ENCODE measurements around the gene CDC42BPG.

DNA sequence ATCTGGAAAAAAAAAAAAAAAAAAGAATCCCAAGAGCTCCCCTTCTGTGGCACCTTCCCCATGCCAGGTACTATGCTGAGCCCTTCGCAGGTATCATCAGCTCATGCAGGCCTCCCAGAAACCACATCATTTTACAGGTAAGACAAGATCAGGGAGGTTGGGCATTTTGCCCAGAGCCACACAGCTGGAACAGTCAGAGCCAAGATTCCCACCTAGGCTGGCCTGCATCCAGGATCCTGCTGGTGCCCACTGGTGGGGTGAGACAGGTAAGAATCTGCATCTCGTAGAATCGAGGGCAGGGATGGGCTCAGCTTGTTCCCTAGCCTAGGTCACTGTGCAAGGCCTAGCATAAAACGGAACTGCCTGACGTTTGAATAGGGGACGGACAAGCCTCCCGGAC lies 18.4 kb downstream of the CDC42BPG start:
- TF ChIP-seq, protein P1, sequence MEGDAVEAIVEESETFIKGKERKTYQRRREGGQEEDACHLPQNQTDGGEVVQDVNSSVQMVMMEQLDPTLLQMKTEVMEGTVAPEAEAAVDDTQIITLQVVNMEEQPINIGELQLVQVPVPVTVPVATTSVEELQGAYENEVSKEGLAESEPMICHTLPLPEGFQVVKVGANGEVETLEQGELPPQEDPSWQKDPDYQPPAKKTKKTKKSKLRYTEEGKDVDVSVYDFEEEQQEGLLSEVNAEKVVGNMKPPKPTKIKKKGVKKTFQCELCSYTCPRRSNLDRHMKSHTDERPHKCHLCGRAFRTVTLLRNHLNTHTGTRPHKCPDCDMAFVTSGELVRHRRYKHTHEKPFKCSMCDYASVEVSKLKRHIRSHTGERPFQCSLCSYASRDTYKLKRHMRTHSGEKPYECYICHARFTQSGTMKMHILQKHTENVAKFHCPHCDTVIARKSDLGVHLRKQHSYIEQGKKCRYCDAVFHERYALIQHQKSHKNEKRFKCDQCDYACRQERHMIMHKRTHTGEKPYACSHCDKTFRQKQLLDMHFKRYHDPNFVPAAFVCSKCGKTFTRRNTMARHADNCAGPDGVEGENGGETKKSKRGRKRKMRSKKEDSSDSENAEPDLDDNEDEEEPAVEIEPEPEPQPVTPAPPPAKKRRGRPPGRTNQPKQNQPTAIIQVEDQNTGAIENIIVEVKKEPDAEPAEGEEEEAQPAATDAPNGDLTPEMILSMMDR (IDR thresholded peaks at IDR 0.05; ENCODE audit: low read length): no peak
- TF ChIP-seq EZH2 (optimal IDR thresholded peaks at IDR 0.05; ENCODE audit: low read depth, low read length): no peak
- no peak for TF ChIP-seq EZH2phosphoT487 (IDR thresholded peaks at IDR 0.05; ENCODE audit: low read length)
